GM12878 (cell line): ENCODE measurements around the gene SMARCA4. TPM values are rescaled to one million over a fixed set of nuclear protein-coding genes. Genes with fewer than 3 reads are reported as not detected.

Source experiments
- ATAC-seq: fragments of 200-7000 bp; cut with Tn5 transposase; 3 replicates; pipeline ENCODE4 v1.9.1; 2020; ENCODE audit warnings: mild to moderate bottlenecking, moderate library complexity
- BruUV-seq: library from RNA; stranded (reverse); fragments of 400-500 nt; replicated peaks from 2 replicates; lab custom pipeline; 2021; lab: Mats Ljungman, UMichigan
- CTCF ChIA-PET: fragments of 300-600 bp; sonication (Branson Sonifier 250); formaldehyde crosslinking; extraction: SDS; loops from one replicate; lab custom pipeline; 2021; ENCODE audit warnings: inconsistent platforms; lab: Yijun Ruan, JAX
- POLR2A ChIA-PET: fragments of 350-600 bp; formaldehyde crosslinking; extraction: SDS; loops from one replicate; lab custom pipeline; 2021; ENCODE audit warnings: inconsistent platforms; lab: Charles Lee
- RAD21 ChIA-PET: fragments of 300-600 bp; sonication (Branson Sonifier 250); formaldehyde crosslinking; loops from one replicate; lab custom pipeline; 2023; ENCODE audit warnings: antibody characterized with exemption; ENCODE audit not compliant: unreplicated experiment; lab: Charles Lee
- SMC1A ChIA-PET: fragments of 300-600 bp; sonication (Branson Sonifier 250); formaldehyde crosslinking; loops from one replicate; lab custom pipeline; 2023; ENCODE audit not compliant: unreplicated experiment, uncharacterized antibody; lab: Charles Lee
- DNase-seq: peaks from one replicate; pipeline ENCODE4 v3.0.0-alpha.2; 2011; ENCODE audit warnings: low read depth, low spot score
- FAIRE-seq: peaks from 3 replicates; lab custom pipeline; 2011; peaks lifted over from hg19 to GRCh38; lab: Jason Lieb, UNC
- H2AFZ ChIP-seq: 2 replicates; pipeline ENCODE4 v1.6.0; 2011; ENCODE audit warnings: low read depth, low read length, control low read depth; ENCODE audit not compliant: control insufficient read depth
- H3K27ac ChIP-seq: 2 replicates; pipeline ENCODE4 v1.5.1; 2011; ENCODE audit warnings: control low read depth; ENCODE audit not compliant: control insufficient read depth, insufficient read depth
- H3K27me3 ChIP-seq, 2 experiments: replicated peaks in 1 of 2; 2 replicates each; pipeline versions ENCODE4 v1.6.0 to v1.6.1; 2011; ENCODE audit warnings: low read length in 1 of 2; ENCODE audit not compliant: control insufficient read depth in 2 of 2, insufficient read depth in 2 of 2
- H3K36me3 ChIP-seq, 2 experiments: 2 replicates each; pipeline ENCODE4 v1.5.1; 2011; ENCODE audit warnings: low read length in 1 of 2; ENCODE audit not compliant: control insufficient read depth in 2 of 2, insufficient read depth in 2 of 2
- H3K4me1 ChIP-seq: 2 replicates; pipeline ENCODE4 v1.6.1; 2011; ENCODE audit warnings: mild to moderate bottlenecking, low read length, moderate library complexity, mixed read lengths; ENCODE audit not compliant: control insufficient read depth, insufficient read depth
- H3K4me2 ChIP-seq: 2 replicates; pipeline ENCODE4 v1.6.0; 2011; ENCODE audit warnings: control low read depth; ENCODE audit not compliant: control insufficient read depth, insufficient read depth
- H3K4me3 ChIP-seq: fragments of 200-600 bp; sonication (generic); 2 replicates; pipeline ENCODE4 v1.5.1; 2016
- H3K79me2 ChIP-seq: 2 replicates; pipeline ENCODE4 v1.6.0; 2011; ENCODE audit warnings: low read length; ENCODE audit not compliant: control insufficient read depth, insufficient read depth
- H3K9ac ChIP-seq: 2 replicates; pipeline ENCODE4 v1.8.0; 2011; ENCODE audit warnings: low read length, control low read depth, mixed read lengths; ENCODE audit not compliant: control insufficient read depth, insufficient read depth
- H3K9me3 ChIP-seq: replicated peaks from 3 replicates; pipeline ENCODE4 v1.5.1; 2011; ENCODE audit warnings: mild to moderate bottlenecking, low read length; ENCODE audit not compliant: control insufficient read depth, insufficient read depth
- H4K20me1 ChIP-seq: 2 replicates; pipeline ENCODE4 v1.6.0; 2011; ENCODE audit not compliant: control insufficient read depth, insufficient read depth
- BRCA1 ChIP-seq: IDR thresholded peaks from 2 replicates; pipeline ENCODE4 v1.6.1; 2011; ENCODE audit warnings: low read depth, low read length, improper control_type of control experiment
- CHD2 ChIP-seq: IDR thresholded peaks from 2 replicates; pipeline ENCODE4 v1.6.1; 2011; ENCODE audit warnings: low read depth, low read length, improper control_type of control experiment, borderline replicate concordance
- EP300 ChIP-seq, 2 experiments: fragments of 150-350 bp in 1 of 2; IDR thresholded peaks; 2 replicates each; pipeline ENCODE4 v1.6.1; 2011 to 2012; ENCODE audit warnings: low read depth in 2 of 2, low read length in 2 of 2, borderline replicate concordance in 1 of 2, improper control_type of control experiment in 1 of 2, inconsistent platforms in 1 of 2; ENCODE audit not compliant: control insufficient read depth in 1 of 2
- GATAD2B ChIP-seq: fragments of 450-650 bp; conservative IDR thresholded peaks from 2 replicates; pipeline ENCODE4 v1.6.1; 2017; ENCODE audit warnings: low read depth, mild to moderate bottlenecking, moderate library complexity
- IKZF2 ChIP-seq, 2 experiments: fragments of 450-650 bp; IDR thresholded peaks; 2 replicates each; pipeline ENCODE4 v1.6.1; 2017; ENCODE audit warnings: mild to moderate bottlenecking in 2 of 2, moderate library complexity in 2 of 2
- KAT2A ChIP-seq: conservative IDR thresholded peaks from 2 replicates; pipeline ENCODE4 v1.6.1; 2011; ENCODE audit warnings: low read depth, low read length; ENCODE audit not compliant: control insufficient read depth
- KLF5 ChIP-seq: fragments of 450-650 bp; IDR thresholded peaks from 2 replicates; pipeline ENCODE4 v1.6.1; 2014; ENCODE audit warnings: mild to moderate bottlenecking; ENCODE audit not compliant: partially characterized antibody
- POLR2A ChIP-seq: IDR thresholded peaks from 2 replicates; pipeline ENCODE4 v1.6.1; 2011; ENCODE audit warnings: low read depth, mild to moderate bottlenecking, low read length
- TARDBP ChIP-seq: IDR thresholded peaks from 2 replicates; pipeline ENCODE4 v1.6.1; 2016; ENCODE audit warnings: borderline replicate concordance
- YY1 ChIP-seq: IDR thresholded peaks from 2 replicates; pipeline ENCODE4 v1.6.1; 2011; ENCODE audit warnings: low read depth, mild to moderate bottlenecking, low read length
- WGBS: methylation state at CpG from one replicate; pipeline ENCODE4 v1.1.6; 2016; ENCODE audit warnings: low lambda C conversion rate; ENCODE audit not compliant: insufficient replicate concordance, insufficient coverage; ENCODE audit errors: missing lambda C conversion rate; 5-methylcytosine and 5-hydroxymethylcytosine counted together
- in situ Hi-C: fragments of 300-500 bp; cut with MboI; formaldehyde crosslinking; loops from 9 replicates; pipeline ENCODE4 v1.14.3; 2018; ENCODE audit warnings: mixed read lengths
- intact Hi-C: fragments of 100-400 bp; cut with micrococcal nuclease; formaldehyde crosslinking; loops from one replicate; pipeline ENCODE4 v1.14.2; 2022; ENCODE audit not compliant: unreplicated experiment
- polyA plus RNA-seq, 11 experiments: library from polyadenylated mRNA; depleted of rRNA in 4 of 11; unstranded in 6 of 11; stranded (reverse) in 5 of 11; fragments of >200 nt; fragmentation: Nextera tagmentation in 4 of 11; fragmentation: Illumina TruSeq in 1 of 11; extraction: Ambion mirVana in 4 of 11; extraction: Trizol in 1 of 11; gene quantifications; 1 replicate in 1 of 11; 2 replicates in 10 of 11; pipeline versions ENCODE4 v1.2.1 to v1.2.3, GENCODE V29; 2011 to 2016; ENCODE audit warnings: inconsistent platforms in 2 of 11, missing spikeins in 2 of 11, low read depth in 1 of 11
- total RNA-seq, 4 experiments: library from RNA; depleted of rRNA in 3 of 4; stranded (reverse); fragments of >200 nt in 3 of 4; fragmentation: Illumina TruSeq in 1 of 4; extraction: Trizol in 1 of 4; gene quantifications; 2 replicates each; pipeline versions ENCODE4 v1.2.1 to v1.2.3, GENCODE V29; 2013 to 2021

SMARCA4 gene
- total and polyA plus RNA-seq, 10 of the 15 experiments (the other 5 are each of a cell fraction or from before 2014, with no cell fraction given) = 22.4 to 175 (median 57.4) TPM

- in situ Hi-C loops (no loop called here), intact Hi-C loops (no loop called here)
- ChIA-PET POLR2A (interaction anchor here (0.6 kb wide), 1 partner anchor 117 kb away, joined by 4 read pairs; no protein-coding TSS in a partner anchor), SMC1A (interaction anchor here (0.6 kb wide), 1 partner anchor 22 kb away, joined by 3 read pairs; no protein-coding TSS in a partner anchor), RAD21 (interaction anchor here (0.6 kb wide), 1 partner anchor 90 kb away, joined by 3 read pairs; no protein-coding TSS in a partner anchor), CTCF (interaction anchor here (0.8 kb wide), 1 partner anchor 116 kb away, joined by 3 read pairs; no protein-coding TSS in a partner anchor)
- Histone ChIP-seq H3K4me2 (no peak overlapping the region), H3K27me3 (no peaks in the 10 kb centered on the region), H3K4me1 (no peaks in the 10 kb centered on the region), H4K20me1 (no peaks in the 10 kb centered on the region), H3K79me2 (no peaks in the 10 kb centered on the region), H2AFZ (no peak overlapping the region), H3K9me3 (no peaks in the 10 kb centered on the region), H3K27ac (no peak overlapping the region), H3K9ac (no peak overlapping the region), H3K4me3 (no peak overlapping the region), H3K36me3 (peaks cover 6 to 19% of the 10 kb centered on the region in 2 experiments; a peak in 3 of 4 replicates)
- no peak for DNase-seq
- no peak for FAIRE-seq
- no TSS peak for BruUV-seq
- WGBS = 96% methylated on average over 32 of the region's 34 CpGs
- ATAC-seq = no peak
- TF ChIP-seq GATAD2B (no peak), POLR2A (peak; percentile 42; the same call in 1 of the 2 replicates)
Measured at GRCh38 chr19:11058246-11059030, 97.6 kb downstream of the SMARCA4 start.

GRCh38 chr19:11059511-11060358 is 98.9 kb downstream of the SMARCA4 start:
- Histone ChIP-seq H3K9me3 (no peaks in the 10 kb centered on the region), H3K79me2 (no peaks in the 10 kb centered on the region), H3K27me3 (no peaks in the 10 kb centered on the region), H3K4me2 (no peak overlapping the region), H2AFZ (no peak overlapping the region), H3K36me3 (peaks cover 4 to 18% of the 10 kb centered on the region in 2 experiments; a peak in 3 of 4 replicates), H4K20me1 (no peaks in the 10 kb centered on the region), H3K9ac (no peak overlapping the region), H3K4me3 (no peak overlapping the region), H3K4me1 (no peaks in the 10 kb centered on the region), H3K27ac (no peak overlapping the region)
- no peak for FAIRE-seq
- no peak for ATAC-seq
- ChIA-PET CTCF (interaction anchor here (0.8 kb wide), 1 partner anchor 118 kb away, joined by 3 read pairs; no protein-coding TSS in a partner anchor), POLR2A (no interaction called here), RAD21 (no interaction called here), SMC1A (interaction anchor here (0.5 kb wide), 1 partner anchor 392 kb away, joined by 4 read pairs; no protein-coding TSS in a partner anchor)
- no TSS peak for BruUV-seq
- DNase-seq = no peak
- WGBS = 97% methylated on average over 39 of the region's 43 CpGs
- TF ChIP-seq TARDBP = no peak
- no peak for TF ChIP-seq KAT2A
- no peak for TF ChIP-seq BRCA1
- TF ChIP-seq IKZF2 (IDR thresholded peaks at IDR 0.05) = no peak
- no peak for TF ChIP-seq KLF5
- no peak for TF ChIP-seq YY1
- no peak for TF ChIP-seq CHD2
- no peak for TF ChIP-seq EP300 (IDR thresholded peaks at IDR 0.05; ENCODE audit: borderline replicate concordance in 1 of 2, control insufficient read depth in 1 of 2, low read depth in 2 of 2, low read length in 2 of 2)
- in situ Hi-C loops = no loop called here
- intact Hi-C loops = no loop called here
